GM12878 (cell line): ENCODE measurements around the gene ITSN2. TPM values are rescaled to one million over a fixed set of nuclear protein-coding genes. Genes with fewer than 3 reads are reported as not detected.

Experiments used
- ATAC-seq: fragments of 200-7000 bp; cut with Tn5 transposase; 3 replicates; pipeline ENCODE4 v1.9.1; 2020; ENCODE audit warnings: mild to moderate bottlenecking, moderate library complexity
- BruUV-seq: library from RNA; stranded (reverse); fragments of 400-500 nt; replicated peaks from 2 replicates; lab custom pipeline; 2021; lab: Mats Ljungman, UMichigan
- CTCF ChIA-PET: fragments of 300-600 bp; sonication (Branson Sonifier 250); formaldehyde crosslinking; extraction: SDS; loops from one replicate; lab custom pipeline; 2021; ENCODE audit warnings: inconsistent platforms; lab: Yijun Ruan, JAX
- POLR2A ChIA-PET: fragments of 350-600 bp; formaldehyde crosslinking; extraction: SDS; loops from one replicate; lab custom pipeline; 2021; ENCODE audit warnings: inconsistent platforms; lab: Charles Lee
- RAD21 ChIA-PET: fragments of 300-600 bp; sonication (Branson Sonifier 250); formaldehyde crosslinking; loops from one replicate; lab custom pipeline; 2023; ENCODE audit warnings: antibody characterized with exemption; ENCODE audit not compliant: unreplicated experiment; lab: Charles Lee
- SMC1A ChIA-PET: fragments of 300-600 bp; sonication (Branson Sonifier 250); formaldehyde crosslinking; loops from one replicate; lab custom pipeline; 2023; ENCODE audit not compliant: unreplicated experiment, uncharacterized antibody; lab: Charles Lee
- DNase-seq: peaks from one replicate; pipeline ENCODE4 v3.0.0-alpha.2; 2011; ENCODE audit warnings: low read depth, low spot score
- FAIRE-seq: peaks from 3 replicates; lab custom pipeline; 2011; peaks lifted over from hg19 to GRCh38; lab: Jason Lieb, UNC
- H2AFZ ChIP-seq: 2 replicates; pipeline ENCODE4 v1.6.0; 2011; ENCODE audit warnings: low read depth, low read length, control low read depth; ENCODE audit not compliant: control insufficient read depth
- H3K27ac ChIP-seq: 2 replicates; pipeline ENCODE4 v1.5.1; 2011; ENCODE audit warnings: control low read depth; ENCODE audit not compliant: control insufficient read depth, insufficient read depth
- H3K27me3 ChIP-seq, 2 experiments: replicated peaks in 1 of 2; 2 replicates each; pipeline versions ENCODE4 v1.6.0 to v1.6.1; 2011; ENCODE audit warnings: low read length in 1 of 2; ENCODE audit not compliant: control insufficient read depth in 2 of 2, insufficient read depth in 2 of 2
- H3K36me3 ChIP-seq, 2 experiments: 2 replicates each; pipeline ENCODE4 v1.5.1; 2011; ENCODE audit warnings: low read length in 1 of 2; ENCODE audit not compliant: control insufficient read depth in 2 of 2, insufficient read depth in 2 of 2
- H3K4me1 ChIP-seq: 2 replicates; pipeline ENCODE4 v1.6.1; 2011; ENCODE audit warnings: mild to moderate bottlenecking, low read length, moderate library complexity, mixed read lengths; ENCODE audit not compliant: control insufficient read depth, insufficient read depth
- H3K4me2 ChIP-seq: 2 replicates; pipeline ENCODE4 v1.6.0; 2011; ENCODE audit warnings: control low read depth; ENCODE audit not compliant: control insufficient read depth, insufficient read depth
- H3K4me3 ChIP-seq: fragments of 200-600 bp; sonication (generic); 2 replicates; pipeline ENCODE4 v1.5.1; 2016
- H3K79me2 ChIP-seq: 2 replicates; pipeline ENCODE4 v1.6.0; 2011; ENCODE audit warnings: low read length; ENCODE audit not compliant: control insufficient read depth, insufficient read depth
- H3K9ac ChIP-seq: 2 replicates; pipeline ENCODE4 v1.8.0; 2011; ENCODE audit warnings: low read length, control low read depth, mixed read lengths; ENCODE audit not compliant: control insufficient read depth, insufficient read depth
- H3K9me3 ChIP-seq: replicated peaks from 3 replicates; pipeline ENCODE4 v1.5.1; 2011; ENCODE audit warnings: mild to moderate bottlenecking, low read length; ENCODE audit not compliant: control insufficient read depth, insufficient read depth
- H4K20me1 ChIP-seq: 2 replicates; pipeline ENCODE4 v1.6.0; 2011; ENCODE audit not compliant: control insufficient read depth, insufficient read depth
- EED ChIP-seq: sonication (generic); IDR thresholded peaks from 2 replicates; pipeline ENCODE4 v1.6.1; 2016; ENCODE audit warnings: antibody characterized with exemption, low read depth
- FOS ChIP-seq: IDR thresholded peaks from 3 replicates; pipeline ENCODE4 v1.6.1; 2011; ENCODE audit warnings: borderline replicate concordance; ENCODE audit not compliant: insufficient read length; ENCODE audit errors: extremely low read depth
- HCFC1 ChIP-seq: fragments of 150-350 bp; IDR thresholded peaks from 2 replicates; pipeline ENCODE4 v1.6.1; 2014; ENCODE audit warnings: low read length
- SIX5 ChIP-seq: IDR thresholded peaks from 2 replicates; pipeline ENCODE4 v1.6.1; 2011; ENCODE audit warnings: mild to moderate bottlenecking, low read depth, low read length, moderate library complexity; ENCODE audit not compliant: severe bottlenecking
- ZSCAN29 ChIP-seq: fragments of 450-650 bp; IDR thresholded peaks from 2 replicates; pipeline ENCODE4 v1.6.1; 2017; ENCODE audit warnings: mild to moderate bottlenecking, moderate library complexity
- WGBS: methylation state at CpG from one replicate; pipeline ENCODE4 v1.1.6; 2016; ENCODE audit warnings: low lambda C conversion rate; ENCODE audit not compliant: insufficient replicate concordance, insufficient coverage; ENCODE audit errors: missing lambda C conversion rate; 5-methylcytosine and 5-hydroxymethylcytosine counted together
- in situ Hi-C: fragments of 300-500 bp; cut with MboI; formaldehyde crosslinking; loops from 9 replicates; pipeline ENCODE4 v1.14.3; 2018; ENCODE audit warnings: mixed read lengths
- intact Hi-C: fragments of 100-400 bp; cut with micrococcal nuclease; formaldehyde crosslinking; loops from one replicate; pipeline ENCODE4 v1.14.2; 2022; ENCODE audit not compliant: unreplicated experiment
- polyA plus RNA-seq, 11 experiments: library from polyadenylated mRNA; depleted of rRNA in 4 of 11; unstranded in 6 of 11; stranded (reverse) in 5 of 11; fragments of >200 nt; fragmentation: Nextera tagmentation in 4 of 11; fragmentation: Illumina TruSeq in 1 of 11; extraction: Ambion mirVana in 4 of 11; extraction: Trizol in 1 of 11; gene quantifications; 1 replicate in 1 of 11; 2 replicates in 10 of 11; pipeline versions ENCODE4 v1.2.1 to v1.2.3, GENCODE V29; 2011 to 2016; ENCODE audit warnings: inconsistent platforms in 2 of 11, missing spikeins in 2 of 11, low read depth in 1 of 11
- total RNA-seq, 4 experiments: library from RNA; depleted of rRNA in 3 of 4; stranded (reverse); fragments of >200 nt in 3 of 4; fragmentation: Illumina TruSeq in 1 of 4; extraction: Trizol in 1 of 4; gene quantifications; 2 replicates each; pipeline versions ENCODE4 v1.2.1 to v1.2.3, GENCODE V29; 2013 to 2021
- TF ChIP-seq, protein P1 (sequence below): fragments of 450-650 bp; IDR thresholded peaks from 2 replicates; pipeline ENCODE4 v1.6.1; 2017; ENCODE audit warnings: mild to moderate bottlenecking, moderate library complexity
- TF ChIP-seq, protein P2 (sequence below): IDR thresholded peaks from 2 replicates; pipeline ENCODE4 v1.6.1; 2012; ENCODE audit warnings: low read depth, low read length, improper control_type of control experiment
- TF ChIP-seq, protein P3 (sequence below), 3 experiments: IDR thresholded peaks in 2 of 3; conservative IDR thresholded peaks in 1 of 3; 2 replicates each; pipeline ENCODE4 v1.5.1; 2011; ENCODE audit warnings: low read depth in 3 of 3, low read length in 3 of 3, mild to moderate bottlenecking in 3 of 3, control low read depth in 2 of 3, moderate library complexity in 2 of 3, inconsistent platforms in 1 of 3, mixed read lengths in 1 of 3; ENCODE audit not compliant: control insufficient read depth in 2 of 3, insufficient read depth in 1 of 3; ENCODE audit errors: extremely low read depth in 1 of 3

ITSN2 gene
- total and polyA plus RNA-seq, 10 of the 15 experiments (the other 5 are each of a cell fraction or from before 2014, with no cell fraction given) = 20.5 to 80.0 (median 54.7) TPM

DNA sequence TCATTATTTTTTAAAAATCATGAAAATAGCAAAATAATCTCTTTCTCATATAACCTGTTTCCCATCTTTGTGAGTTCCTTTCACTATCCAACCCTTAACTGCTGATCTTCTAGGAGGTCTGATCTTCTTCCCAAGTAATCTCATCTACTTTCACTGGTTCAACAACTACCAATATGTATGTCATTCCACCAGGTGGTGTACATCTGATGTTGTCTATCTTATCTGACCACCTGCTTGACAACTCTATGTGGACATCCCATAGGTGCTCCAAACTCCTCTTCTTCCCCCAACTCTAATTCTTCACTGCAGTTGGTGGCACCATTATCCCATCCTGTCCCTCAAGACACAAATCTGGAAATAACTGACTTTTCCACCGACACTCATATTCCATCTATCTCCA lies 123.0 kb downstream of the ITSN2 start:
- ChIA-PET CTCF (interaction anchor here (0.7 to 1.0 kb wide), 2 partner anchors 66 to 155 kb away, joined by 3 to 4 read pairs; no protein-coding TSS in a partner anchor), SMC1A (interaction anchor here (0.7 to 1.1 kb wide), 2 partner anchors 35 to 51 kb away, joined by 3 to 4 read pairs; no protein-coding TSS in a partner anchor), POLR2A (no interaction called here), RAD21 (no interaction called here)
- H3K4me2 ChIP-seq = no peak overlapping the region
- WGBS = 90% methylated on average over 1 of the region's 1 CpG
- BruUV-seq = no TSS peak
- intact Hi-C loops (no loop called here), in situ Hi-C loops (no loop called here)
- H3K36me3 ChIP-seq = peaks cover 0 to 4% of the 10 kb centered on the region in 2 experiments; a peak in 2 of 4 replicates
- H3K4me3 ChIP-seq = no peak overlapping the region
- no peaks in the 10 kb centered on the region for H3K4me1 ChIP-seq
- no peak overlapping the region for H3K27ac ChIP-seq
- H3K79me2 ChIP-seq = no peaks in the 10 kb centered on the region
- H2AFZ ChIP-seq = no peak overlapping the region
- FAIRE-seq (no peak), ATAC-seq (peak; percentile 53), DNase-seq (no peak)
- no peak overlapping the region for H3K9ac ChIP-seq
- no peaks in the 10 kb centered on the region for H4K20me1 ChIP-seq
- TF ChIP-seq FOS = no peak
- TF ChIP-seq, protein P1, sequence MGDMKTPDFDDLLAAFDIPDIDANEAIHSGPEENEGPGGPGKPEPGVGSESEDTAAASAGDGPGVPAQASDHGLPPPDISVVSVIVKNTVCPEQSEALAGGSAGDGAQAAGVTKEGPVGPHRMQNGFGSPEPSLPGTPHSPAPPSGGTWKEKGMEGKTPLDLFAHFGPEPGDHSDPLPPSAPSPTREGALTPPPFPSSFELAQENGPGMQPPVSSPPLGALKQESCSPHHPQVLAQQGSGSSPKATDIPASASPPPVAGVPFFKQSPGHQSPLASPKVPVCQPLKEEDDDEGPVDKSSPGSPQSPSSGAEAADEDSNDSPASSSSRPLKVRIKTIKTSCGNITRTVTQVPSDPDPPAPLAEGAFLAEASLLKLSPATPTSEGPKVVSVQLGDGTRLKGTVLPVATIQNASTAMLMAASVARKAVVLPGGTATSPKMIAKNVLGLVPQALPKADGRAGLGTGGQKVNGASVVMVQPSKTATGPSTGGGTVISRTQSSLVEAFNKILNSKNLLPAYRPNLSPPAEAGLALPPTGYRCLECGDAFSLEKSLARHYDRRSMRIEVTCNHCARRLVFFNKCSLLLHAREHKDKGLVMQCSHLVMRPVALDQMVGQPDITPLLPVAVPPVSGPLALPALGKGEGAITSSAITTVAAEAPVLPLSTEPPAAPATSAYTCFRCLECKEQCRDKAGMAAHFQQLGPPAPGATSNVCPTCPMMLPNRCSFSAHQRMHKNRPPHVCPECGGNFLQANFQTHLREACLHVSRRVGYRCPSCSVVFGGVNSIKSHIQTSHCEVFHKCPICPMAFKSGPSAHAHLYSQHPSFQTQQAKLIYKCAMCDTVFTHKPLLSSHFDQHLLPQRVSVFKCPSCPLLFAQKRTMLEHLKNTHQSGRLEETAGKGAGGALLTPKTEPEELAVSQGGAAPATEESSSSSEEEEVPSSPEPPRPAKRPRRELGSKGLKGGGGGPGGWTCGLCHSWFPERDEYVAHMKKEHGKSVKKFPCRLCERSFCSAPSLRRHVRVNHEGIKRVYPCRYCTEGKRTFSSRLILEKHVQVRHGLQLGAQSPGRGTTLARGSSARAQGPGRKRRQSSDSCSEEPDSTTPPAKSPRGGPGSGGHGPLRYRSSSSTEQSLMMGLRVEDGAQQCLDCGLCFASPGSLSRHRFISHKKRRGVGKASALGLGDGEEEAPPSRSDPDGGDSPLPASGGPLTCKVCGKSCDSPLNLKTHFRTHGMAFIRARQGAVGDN = no peak
- TF ChIP-seq ZSCAN29 = no peak
- TF ChIP-seq, protein P2, sequence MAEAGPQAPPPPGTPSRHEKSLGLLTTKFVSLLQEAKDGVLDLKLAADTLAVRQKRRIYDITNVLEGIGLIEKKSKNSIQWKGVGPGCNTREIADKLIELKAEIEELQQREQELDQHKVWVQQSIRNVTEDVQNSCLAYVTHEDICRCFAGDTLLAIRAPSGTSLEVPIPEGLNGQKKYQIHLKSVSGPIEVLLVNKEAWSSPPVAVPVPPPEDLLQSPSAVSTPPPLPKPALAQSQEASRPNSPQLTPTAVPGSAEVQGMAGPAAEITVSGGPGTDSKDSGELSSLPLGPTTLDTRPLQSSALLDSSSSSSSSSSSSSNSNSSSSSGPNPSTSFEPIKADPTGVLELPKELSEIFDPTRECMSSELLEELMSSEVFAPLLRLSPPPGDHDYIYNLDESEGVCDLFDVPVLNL = no peak
- no peak for TF ChIP-seq HCFC1
- TF ChIP-seq, protein P3, sequence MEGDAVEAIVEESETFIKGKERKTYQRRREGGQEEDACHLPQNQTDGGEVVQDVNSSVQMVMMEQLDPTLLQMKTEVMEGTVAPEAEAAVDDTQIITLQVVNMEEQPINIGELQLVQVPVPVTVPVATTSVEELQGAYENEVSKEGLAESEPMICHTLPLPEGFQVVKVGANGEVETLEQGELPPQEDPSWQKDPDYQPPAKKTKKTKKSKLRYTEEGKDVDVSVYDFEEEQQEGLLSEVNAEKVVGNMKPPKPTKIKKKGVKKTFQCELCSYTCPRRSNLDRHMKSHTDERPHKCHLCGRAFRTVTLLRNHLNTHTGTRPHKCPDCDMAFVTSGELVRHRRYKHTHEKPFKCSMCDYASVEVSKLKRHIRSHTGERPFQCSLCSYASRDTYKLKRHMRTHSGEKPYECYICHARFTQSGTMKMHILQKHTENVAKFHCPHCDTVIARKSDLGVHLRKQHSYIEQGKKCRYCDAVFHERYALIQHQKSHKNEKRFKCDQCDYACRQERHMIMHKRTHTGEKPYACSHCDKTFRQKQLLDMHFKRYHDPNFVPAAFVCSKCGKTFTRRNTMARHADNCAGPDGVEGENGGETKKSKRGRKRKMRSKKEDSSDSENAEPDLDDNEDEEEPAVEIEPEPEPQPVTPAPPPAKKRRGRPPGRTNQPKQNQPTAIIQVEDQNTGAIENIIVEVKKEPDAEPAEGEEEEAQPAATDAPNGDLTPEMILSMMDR (IDR thresholded peaks at IDR 0.05 in 2 of 3, conservative IDR thresholded peaks at IDR 0.05 in 1 of 3; ENCODE audit: control insufficient read depth in 2 of 3, extremely low read depth in 1 of 3, insufficient read depth in 1 of 3, low read depth in 3 of 3, low read length in 3 of 3) = peak in 1 of 3 experiments; percentile 8; a peak in 1 of 6 replicates
- TF ChIP-seq EED = no peak
- no peak for TF ChIP-seq SIX5
- H3K9me3 ChIP-seq = no peaks in the 10 kb centered on the region
- no peaks in the 10 kb centered on the region for H3K27me3 ChIP-seq
